ENCODE data around the gene PACSIN2.
A peak's percentile ranks its signal among the peaks of the same experiment; 100 is the strongest.

The PACSIN2 gene

DNA sequence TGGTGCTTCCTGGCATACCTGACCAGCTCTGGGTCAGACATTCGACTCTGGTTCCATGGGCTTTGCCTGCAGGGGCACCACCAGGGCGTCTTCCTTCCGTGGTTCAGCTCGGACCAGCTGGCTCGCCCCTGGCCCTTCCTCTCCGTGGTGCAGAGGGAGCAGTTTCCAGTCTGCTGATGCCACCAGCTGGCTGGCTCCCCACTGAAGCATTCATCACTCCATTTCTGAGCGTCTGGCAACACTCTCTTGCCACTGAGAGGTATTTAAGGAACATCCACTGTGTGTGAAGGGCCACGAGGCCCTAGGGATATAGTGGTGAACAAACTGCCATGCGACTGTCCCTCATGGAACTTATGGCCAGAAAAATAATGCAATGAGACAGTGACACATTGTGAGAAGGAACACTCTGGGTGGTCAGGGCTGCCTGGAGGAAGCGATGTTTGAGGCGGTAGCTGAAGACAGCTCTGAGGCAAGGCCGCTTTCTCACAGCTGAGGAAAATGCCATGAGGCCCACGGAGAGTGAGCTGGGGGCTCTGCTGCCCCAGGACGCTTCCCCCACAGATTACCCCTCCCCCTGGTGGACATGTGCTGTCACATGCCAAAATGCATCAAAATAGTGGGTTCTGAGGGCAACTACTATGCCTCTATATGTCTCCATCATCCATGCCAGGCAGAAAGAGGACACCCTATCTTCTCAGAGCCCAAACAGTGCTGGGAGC lies 113.0 kb downstream of the PACSIN2 start:
- peak; percentile 9 for DNase-seq

DNA sequence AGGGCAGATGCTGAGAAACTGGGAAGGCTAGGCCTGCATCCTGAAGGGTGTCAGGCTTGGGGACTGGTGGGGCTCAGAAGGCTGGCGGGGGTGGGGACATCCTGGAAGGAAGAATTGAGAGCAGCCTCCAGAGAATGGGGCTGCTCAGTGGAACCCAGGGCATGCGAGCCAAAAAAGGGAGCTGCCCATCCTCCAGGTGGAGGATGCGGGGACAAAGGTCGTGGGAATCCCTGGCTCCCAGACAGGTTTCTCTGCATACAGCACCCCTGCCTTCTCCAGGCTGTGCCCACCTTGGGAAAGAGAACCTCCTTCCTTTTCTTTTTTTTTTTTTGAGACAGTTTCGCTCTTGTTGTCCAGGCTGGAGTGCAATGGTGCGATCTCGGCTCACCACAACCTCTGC lies 117.0 kb downstream of the PACSIN2 start:
- no peak for DNase-seq

DNA sequence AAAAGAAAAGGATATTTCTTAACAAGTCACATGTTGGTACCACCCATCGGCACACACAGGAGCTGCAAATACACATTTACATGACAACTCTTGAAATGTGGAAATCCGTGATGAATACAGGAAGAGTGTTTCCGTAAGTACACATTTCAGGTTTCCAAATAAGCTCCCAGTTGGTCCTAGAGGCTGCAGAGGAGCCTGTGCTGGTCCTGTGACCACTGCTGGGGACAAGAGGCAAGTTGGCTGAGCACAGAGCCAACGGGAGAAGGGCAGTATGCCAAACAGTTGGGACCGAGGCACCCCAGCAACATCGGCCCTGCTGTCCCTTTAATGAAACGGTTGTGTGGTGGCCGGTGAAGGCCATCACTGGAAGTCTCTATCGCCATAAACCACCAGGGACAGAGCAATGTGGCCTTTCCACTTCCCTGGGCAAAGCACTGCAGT lies 119.4 kb downstream of the PACSIN2 start:
- no peak for DNase-seq

DNA sequence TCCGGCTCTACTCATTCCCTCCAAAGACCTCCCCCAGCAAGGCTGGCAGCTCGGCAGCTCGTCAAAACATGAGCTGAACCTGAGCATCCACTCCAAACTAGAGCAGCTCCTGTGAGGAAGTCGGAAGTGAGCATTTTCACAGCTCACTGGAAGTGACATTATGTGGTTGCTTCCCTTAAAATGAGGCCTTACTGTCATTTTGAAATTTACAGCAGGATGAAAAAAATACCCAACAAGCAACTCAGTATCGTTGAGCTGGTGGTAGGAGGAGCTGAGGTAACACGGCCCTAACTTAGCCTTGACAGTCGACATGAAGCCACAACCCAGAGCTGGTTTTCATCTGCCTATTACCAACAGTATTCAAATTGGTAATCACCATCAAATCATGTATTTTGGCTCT lies 119.9 kb downstream of the PACSIN2 start:
- no peak for DNase-seq

DNA sequence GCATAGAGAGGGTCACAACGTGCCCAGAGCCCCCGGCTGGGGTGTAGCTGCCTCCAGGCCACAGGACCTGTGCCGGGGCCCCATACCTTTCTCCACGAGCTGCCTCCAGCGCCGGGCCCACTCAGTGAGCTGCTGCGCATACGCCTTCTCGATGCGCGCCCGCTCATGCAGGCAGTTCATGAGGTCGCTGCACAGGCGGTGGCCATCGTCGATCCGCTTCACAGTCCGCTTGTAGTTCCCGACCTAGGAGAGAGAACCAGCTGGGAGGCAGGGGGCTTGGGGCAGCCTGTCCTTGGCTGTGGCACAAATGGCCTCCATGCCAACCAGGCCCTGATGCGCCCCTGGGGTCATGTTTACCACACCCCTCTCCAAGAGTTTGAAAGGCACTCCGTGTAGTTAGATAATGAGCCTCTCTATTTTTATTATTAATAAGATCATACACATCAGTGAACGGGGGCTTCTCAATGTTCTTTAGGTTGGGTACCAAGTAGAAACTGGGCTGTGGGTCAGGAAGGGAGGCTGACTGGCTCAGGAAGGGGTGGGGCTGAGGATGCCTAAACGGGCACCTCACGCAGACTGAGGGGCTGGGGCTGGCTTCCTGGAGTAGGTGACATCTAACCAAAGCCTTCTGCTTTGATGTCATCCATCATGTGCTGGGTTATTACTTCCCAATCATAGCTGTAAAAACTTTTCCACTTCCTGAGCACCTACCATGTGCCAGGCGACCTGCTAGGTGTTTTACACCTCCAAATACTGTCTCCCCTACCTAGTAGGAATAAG lies 121.4 kb downstream of the PACSIN2 start:
- DNase-seq, result no peak

DNA sequence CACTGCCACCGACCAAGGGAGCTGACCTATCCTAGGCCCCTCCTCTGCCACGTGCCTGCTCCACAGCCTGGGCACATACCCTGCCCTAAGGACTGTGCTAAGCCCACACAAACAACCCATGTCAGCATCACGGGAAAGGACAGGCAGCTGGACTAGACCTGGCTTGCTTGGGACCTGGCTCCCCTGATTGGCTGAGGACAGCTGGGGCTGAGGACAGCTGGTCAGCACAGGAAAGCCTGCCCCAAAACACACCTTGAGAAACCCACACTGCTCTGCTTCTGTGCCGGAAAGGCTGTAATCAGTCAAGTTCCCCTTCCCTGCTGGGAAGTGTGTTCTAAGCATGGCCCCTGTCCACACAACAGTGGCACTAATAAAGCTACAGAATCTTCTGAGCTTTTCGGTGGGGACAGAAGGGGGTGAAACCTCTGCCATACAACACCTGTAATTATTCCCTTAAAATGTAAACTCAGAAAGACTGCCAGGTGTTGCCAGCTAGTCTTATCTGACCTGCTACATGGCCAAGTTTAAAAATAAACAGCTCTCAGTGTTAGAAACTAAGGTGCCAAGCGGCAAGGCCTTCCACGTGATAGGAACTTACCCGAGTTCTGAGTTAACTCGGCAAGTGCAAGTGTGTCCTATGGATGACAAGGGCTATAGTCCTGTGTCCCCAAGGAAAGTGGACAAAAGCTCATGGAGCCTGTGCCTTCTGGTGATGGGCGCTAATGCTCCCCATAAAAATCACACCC lies 122.2 kb downstream of the PACSIN2 start:
- DNase-seq, result no peak

DNA sequence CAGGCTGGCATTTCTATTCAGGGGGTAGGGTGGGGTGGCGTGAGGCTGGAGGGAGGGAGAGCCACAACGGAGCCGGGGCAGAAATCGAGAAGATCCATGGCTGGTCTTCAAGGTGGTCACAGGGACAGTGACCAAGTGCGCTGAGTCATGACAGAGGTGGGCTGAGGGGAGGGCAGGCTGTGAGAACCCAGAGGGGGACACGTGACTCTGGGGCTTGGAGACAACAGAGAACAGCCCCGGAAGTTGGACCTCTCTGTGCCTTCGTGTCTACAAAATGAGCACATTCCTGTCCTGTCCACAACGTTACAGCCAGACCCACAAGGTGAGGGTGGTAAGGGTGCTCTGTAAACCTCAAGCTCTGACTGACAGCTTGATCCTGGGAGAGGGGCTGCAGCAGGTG lies 122.8 kb downstream of the PACSIN2 start:
- DNase-seq, result no peak

DNA sequence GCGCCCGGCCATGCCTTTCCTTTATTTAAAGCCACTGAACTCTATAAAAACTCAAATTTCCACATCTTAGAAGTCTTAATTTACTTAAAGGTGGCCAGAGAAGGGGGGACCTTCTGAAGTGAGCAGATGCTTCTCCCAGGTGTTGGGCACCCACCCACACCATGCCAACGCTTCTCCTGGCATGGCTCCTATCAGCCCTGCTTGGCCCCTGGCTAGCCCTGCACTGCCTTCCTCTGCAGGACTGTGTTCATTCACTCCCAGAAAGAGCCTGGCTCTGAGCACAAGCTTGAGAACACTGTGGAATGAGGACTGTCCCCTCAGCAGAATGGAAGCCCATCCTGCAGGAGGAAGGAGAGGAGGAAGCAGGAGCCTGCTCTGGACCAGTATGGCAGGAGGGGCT lies 123.3 kb downstream of the PACSIN2 start:
- no peak for DNase-seq

DNA sequence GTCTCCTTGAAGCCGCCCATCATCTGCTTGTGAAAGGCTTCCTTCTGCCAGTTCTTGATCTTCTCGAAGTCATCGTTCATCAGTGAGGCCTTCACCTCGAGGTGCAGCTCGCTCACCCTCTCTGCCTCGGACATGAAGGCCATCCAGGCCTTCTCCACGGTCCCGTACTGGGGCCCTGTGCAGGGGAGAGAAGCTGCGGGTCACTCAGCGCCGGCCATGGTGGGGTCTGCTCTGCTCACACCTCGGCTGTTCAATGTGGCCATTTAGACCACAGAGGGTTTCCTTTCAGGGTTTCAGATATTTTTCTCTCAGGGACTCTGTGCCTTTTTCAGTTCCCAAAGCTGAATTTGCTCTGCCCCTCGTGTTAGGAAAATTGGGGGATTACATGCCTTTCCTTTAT lies 123.9 kb downstream of the PACSIN2 start:
- DNase-seq, result no peak

DNA sequence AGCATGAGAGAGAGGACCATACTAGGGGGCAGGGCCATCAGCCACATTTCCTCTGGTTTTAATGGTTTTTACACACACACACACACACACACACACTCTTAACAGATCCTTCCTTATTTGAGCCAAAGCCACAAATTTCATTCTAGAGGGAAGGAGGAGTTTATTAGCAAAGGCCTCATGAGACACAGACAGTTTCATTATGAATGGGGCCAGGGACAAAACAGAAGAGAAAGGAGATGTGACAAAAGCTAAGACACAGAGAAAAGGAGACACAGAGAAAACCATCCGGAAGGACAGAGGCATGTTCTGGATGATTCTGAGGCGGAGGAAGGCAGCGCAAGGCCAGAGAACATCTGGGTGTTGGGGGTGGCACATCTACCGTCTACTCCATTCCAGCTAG lies 125.6 kb downstream of the PACSIN2 start:
- DNase-seq, result no peak

DNA sequence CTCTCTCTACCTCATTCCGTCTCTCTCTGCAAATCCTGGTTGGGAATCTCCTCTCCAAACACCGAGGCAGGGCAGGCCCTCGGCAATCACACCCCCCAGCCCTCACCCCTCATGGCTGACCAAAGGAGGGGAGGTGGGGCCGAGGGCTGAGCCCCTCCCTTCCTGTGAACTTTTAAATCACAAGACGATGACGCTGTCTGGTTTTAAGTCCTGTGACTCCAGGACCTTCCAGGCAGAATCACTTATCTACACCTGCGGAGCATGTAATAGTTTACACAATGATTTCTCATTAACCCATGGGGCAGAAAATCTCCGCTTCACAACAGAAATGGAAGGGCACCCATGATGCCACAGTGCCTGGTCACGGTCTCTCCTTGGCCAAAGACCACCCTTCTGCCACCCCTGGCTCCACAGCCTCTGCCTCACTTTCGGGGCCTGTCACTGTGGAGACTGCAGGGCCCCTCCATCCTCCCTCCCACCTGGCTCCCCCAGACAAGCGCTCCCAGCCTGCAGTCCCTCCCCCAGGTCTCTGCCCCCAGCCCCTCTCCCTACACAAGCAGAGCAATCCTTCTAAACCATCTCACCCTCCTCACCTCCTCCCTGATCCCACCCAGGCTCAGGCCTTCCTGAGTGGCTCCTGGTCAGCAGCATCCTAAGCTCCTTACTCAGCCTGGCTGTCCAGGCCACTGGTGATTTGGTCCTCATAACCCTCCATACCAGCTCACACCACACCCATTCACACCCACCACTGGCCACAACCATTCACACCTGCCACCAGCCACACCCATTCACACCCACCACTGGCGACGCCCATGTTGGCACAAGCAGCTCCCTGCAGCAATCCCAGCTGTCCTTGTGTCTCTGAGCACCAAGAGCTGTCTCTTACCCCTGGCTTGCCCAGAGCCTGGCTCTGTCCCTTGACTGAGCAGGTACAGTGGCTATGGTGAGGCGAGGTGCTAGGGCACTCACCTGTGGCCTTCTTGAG lies 127.1 kb downstream of the PACSIN2 start:
- no peak for DNase-seq

DNA sequence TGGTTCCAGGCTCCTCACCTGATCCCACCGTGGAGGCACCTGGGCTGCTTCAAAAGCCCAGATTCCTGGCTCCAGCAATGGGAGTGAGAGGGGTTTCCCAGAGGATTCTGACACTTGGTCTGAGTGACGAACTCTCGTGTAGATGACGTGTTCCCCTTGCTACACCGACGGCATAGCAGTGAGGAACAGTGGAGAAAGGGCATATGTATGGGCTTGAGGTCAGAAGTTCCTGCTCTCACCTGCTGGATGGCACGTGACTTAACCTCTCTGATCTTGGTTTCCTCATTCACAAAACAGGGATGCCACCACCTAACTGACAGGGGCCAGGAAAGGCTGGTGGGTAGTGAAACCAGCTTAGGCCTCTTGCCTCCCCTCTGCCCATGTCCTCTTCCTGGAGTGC lies 127.8 kb downstream of the PACSIN2 start:
- no peak for DNase-seq

DNA sequence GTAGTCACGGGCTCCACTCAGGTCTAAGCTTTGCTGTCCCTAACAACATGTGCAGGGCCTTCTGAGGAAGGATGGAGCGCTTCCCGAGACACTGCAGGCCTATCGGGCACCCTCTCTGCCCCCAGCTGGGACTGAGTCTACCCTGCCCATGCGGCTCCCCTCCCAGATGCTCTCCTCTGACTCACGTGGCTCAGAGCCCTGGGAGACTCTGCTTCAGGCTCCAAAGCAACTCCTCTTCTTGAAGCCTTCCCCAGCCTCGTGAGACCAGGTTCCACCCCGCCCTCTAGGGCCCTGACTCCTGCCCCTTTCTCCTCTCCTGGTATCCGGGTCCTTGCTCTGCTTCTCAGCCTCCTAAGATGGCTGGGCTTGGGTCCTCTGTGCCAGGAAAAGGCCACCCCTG lies 129.5 kb downstream of the PACSIN2 start:
- no peak for DNase-seq

DNA sequence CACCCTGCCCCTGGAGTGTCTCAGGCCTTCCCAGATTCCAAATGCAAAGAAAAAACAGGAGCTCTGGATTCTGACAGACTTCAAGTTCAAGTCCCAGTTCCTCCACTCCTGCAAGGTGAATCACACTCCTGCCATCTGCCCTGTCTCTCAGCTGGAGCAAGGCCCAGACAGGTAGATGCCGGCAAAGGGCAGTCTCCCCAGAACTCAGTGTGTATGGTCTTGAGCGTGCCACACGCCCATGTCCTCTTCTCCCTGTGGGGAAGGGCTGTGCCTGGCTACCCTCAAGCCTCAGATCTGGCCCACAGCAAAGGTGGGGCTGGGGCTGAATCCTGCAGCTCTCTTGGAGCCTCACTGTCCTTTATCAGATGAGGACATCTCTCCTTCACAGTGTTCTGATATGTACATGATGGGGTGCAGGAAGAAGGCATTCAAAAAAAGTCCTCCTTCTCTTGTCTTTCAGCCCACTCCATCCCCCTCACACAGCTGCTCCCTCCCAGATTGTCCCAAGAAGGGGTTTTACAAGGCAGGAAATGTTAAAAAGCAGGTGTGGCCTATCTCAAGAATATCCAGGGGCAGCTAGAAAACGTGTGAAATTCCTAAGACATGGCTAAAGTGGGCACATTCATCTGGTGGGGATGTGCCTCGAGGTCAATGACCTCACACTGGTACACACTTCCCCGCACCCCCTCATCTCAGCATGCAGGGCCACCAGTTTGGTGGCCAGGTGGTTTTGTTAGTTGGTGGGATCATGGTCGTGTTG lies 130.2 kb downstream of the PACSIN2 start:
- no peak for DNase-seq

DNA sequence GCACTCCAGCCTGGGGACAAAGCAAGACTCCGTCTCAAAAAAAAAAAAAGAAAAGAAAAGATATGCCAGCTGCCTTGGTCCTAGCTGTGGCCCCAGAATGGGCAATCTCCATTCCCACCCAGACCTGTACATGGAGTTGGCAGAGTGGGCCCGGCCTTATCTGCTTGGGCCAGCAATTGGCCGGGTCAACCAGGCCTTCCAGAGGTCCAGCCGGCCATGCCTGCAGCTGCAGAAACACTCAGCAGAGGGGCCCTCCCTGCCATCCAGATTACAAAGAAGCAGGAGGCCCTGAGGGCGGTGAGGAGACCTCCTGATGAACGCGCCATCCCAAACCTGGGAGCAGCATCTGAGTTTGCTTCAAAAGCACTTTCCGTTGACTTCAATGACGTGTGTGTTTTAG lies 131.0 kb downstream of the PACSIN2 start:
- DNase-seq, result no peak

DNA sequence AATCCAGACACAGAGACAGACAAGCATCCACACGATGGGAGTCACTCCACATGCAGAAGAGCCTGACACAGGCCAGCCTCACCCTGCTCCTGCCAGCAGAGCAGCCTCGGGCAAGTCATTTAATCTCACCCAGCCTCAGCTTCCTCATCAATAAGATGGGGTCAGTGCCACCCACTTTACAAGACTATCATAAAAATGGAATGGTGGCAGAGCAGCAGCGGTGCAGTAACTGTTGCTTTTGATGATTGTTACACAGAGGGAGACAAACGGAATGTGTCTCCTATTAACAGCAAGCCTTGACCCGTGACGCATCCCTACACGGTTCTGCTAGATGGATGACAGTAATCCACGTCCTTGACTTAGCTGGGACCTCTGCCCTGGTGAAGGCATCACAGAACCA lies 131.8 kb downstream of the PACSIN2 start:
- DNase-seq, result no peak

DNA sequence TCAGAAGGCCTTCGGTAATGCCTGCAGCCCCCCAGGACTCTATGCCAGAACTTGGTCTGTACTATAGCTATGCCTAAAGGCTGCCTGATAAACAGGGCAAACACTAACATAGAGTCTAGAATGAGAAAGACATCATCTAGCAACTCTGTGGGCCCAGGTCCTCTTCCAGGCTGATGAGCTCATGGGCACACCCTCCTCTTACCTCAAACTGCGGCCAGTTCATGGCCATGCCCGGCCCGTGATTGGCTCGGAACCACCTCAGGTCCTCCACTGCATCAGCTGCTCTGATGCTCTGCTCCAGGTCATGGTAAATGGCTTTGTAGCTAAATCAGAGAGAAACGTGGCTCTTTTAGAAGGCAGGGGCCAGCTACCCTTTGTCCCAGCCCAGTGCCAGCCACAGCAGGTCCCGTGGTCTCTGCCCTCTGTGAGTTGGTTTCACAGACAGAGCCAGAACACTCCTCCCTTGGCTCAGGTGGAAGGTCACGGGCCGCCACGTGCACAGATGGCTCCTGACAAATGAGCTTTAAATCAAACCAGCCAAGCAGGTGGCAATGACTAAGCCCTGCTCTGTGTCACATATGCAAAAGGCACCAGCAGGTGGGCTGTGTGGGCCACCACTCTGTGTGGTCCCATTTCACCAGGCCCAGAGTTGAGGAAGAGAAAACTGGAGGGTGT lies 132.8 kb downstream of the PACSIN2 start:
- DNase-seq, result peak; percentile 75

DNA sequence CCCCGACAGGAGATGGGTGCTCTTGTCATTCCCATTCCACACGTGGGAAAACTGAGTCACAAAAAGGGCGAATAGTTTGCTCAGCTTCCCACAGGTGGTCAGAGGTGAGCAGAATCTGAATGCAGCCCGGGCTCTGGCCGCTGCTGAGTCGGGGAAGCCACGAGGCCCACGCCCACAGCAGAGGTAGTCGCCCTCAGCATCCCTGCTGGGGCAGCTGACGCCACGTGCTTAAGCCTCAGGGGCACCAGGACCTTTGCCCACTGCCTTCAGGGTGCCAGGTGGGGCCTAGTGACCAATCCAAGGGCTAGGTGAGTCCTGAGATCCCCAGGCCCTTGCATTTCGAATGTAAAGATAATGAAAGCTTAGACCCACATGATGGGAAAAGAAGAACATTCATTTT lies 133.7 kb downstream of the PACSIN2 start:
- no peak for DNase-seq

DNA sequence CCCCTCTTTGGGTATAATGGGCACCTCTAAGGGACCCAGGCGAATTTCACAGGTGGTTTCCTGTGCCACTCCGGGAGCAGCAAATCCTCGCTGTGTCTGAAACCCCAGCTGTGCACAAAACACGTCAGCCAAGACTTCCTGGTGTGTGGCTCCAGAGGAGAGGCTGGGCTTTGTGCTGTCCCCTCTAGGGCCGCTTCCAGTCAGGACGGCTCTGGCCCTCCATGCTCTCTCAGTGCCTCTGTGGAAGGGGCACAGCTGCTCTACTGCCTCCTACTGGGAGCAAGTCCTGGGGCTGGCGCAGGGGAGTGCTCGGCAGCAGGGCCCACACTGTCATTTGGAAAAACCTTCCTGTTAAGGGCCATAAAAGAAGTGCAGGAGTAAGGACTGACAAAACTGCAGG lies 134.1 kb downstream of the PACSIN2 start:
- no peak for DNase-seq

DNA sequence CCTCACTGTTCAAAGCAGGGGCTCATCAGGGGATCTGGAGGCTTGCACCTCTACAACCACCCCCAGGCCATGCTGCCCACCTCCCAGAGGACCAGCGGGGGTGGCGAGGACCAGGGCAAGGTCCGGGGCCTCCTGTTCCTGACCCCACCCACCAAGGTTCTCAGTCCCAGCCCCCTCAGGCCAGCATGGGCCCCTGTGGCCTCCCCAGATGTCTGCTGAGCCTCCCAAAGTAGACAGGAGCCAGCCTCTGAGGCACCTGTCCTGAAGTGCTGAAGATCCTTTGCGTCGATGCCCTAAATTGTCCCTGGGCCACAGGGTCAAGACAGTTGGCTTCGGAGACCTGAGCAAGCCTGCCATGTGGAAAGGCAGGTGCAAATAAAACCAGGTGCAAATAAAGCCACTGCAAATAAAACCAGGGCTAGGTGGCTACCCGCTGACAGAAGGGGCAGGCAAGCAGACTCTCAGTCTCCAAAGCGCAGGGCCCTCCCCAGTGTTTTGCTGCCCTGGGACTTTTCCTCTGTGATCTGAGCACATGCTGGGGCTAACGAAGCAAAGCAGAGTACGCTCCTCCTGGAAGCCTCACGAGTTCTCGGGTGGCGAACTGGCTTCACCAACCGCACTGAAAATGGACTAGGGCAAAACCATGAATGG lies 135.5 kb downstream of the PACSIN2 start:
- DNase-seq, result no peak
